Measurements from ENCODE around the gene KRT7. TPM values are rescaled to one million over a fixed set of nuclear protein-coding genes. Genes with fewer than 3 reads are reported as not detected.

KRT7 gene
- total and polyA plus RNA-seq, 8 donors: 15.2 to 1,968 (median 28.2) TPM

DNA sequence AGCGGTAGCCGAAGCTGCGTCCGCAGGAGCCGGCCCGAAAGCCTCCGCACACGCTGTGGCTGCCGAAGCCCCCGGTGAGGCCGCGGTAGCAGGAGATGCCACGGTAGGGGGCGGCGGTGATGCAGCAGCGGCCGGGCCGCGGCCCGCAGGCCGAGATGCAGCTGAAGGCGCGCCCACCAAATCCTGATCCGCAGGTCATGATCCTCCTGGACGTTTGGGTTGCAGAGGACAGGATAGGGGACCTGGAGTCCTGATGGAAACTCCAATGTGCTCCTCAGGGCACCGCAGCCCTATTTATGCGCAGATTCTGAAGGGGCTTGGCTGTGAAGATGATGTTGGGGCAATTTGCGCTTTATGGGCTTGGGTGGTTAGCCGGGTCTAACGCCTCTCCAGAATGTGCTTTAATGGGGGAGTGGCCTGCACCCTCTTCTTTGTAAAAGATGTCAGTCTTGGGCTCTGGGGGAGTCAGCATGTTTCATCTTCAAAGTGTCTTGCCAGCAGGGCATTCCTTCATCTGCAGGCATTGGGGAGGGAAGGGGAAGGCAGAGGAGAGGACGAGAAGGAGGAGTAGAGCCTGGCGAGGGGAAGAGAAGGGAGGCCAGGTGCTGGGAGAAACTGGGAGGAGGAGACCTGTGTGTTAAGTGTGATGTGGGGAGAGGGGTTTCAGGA is 58.4 kb downstream of the KRT7 start, which contains the start of gene KRT81:
KRT81 (minus strand) TSS at position 268 of the 669 bp plus-strand sequence; CDS start at position 199, 69 bp downstream.
- Histone ChIP-seq H3K27ac (no peak within 1 kb of the TSS), H3K27me3 (peaks cover 6 to 32% of the 10 kb centered on the region in 2 donors), H3K9me3 (no peaks in the 10 kb centered on the region), H3K4me1 (no peaks in the 10 kb centered on the region), H3K36me3 (no peaks in the 10 kb centered on the region), H3K4me3 (no peak within 1 kb of the TSS)
- intact Hi-C loops (cut with DNase I): no loop called here
- no peak for TF ChIP-seq CTCF (IDR thresholded peaks at IDR 0.05)
- ATAC-seq: no peak
- DNase-seq: no peak

DNA sequence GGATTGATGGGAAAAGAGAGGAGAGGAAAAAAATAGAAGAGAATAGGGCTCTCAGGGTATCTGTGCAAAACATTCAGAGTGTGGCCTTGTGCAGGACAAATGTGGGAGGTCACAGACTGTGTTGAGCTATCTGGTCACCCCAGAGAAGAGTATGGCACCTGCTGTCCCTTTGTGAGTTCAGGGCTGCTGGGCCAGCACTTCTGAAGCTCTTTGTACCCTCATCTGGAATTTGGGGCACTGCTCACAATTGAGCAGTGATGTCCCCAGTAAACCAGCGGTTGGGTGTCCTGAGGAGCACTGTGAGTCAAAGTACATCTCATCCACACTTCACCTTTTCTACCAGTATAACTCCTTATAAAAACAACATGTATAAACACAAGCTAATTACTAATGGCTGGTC is 60.9 kb downstream of the KRT7 start:
- no peaks in the 10 kb centered on the region for H3K9me3 ChIP-seq
- intact Hi-C loops (cut with DNase I): no loop called here
- ATAC-seq: no peak
- TF ChIP-seq CTCF (IDR thresholded peaks at IDR 0.05): no peak
- no peak overlapping the region for H3K4me3 ChIP-seq
- H3K27me3 ChIP-seq: peaks cover 6 to 51% of the 10 kb centered on the region in 2 donors
- H3K4me1 ChIP-seq: no peaks in the 10 kb centered on the region
- no peak overlapping the region for H3K27ac ChIP-seq
- DNase-seq: no peak
- H3K36me3 ChIP-seq: no peaks in the 10 kb centered on the region

- TF ChIP-seq CTCF (IDR thresholded peaks at IDR 0.05): no peak
- intact Hi-C loops (cut with DNase I): no loop called here
- ATAC-seq: no peak
Observed at GRCh38 chr12:52294803-52295202, 61.8 kb downstream of the KRT7 start.

DNA sequence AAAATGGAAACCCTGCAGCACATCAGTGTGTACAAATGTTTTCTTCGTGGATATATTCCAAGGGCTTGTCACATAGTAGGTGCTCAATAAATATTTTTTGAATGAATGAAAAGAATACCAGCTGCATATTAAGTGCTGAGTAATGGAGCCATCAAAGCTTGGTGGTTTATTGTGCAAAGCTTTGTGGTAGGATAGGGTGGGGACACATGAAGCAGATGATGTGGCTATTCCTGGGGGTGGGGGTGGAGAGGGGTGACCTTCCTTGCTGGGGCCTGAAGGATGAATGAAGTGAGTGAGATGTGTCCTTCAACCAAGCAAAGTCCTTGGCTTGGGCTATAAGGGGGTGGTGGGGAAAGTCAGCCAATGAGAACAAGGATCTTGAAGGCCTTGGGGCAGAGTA is 62.6 kb downstream of the KRT7 start:
- Histone ChIP-seq H3K9me3 (no peaks in the 10 kb centered on the region), H3K36me3 (no peaks in the 10 kb centered on the region), H3K4me3 (no peak overlapping the region), H3K27ac (no peak overlapping the region), H3K27me3 (peaks cover 6 to 51% of the 10 kb centered on the region in 2 donors), H3K4me1 (no peaks in the 10 kb centered on the region)
- DNase-seq (no peak), ATAC-seq (no peak)
- intact Hi-C loops (cut with DNase I): no loop called here
- TF ChIP-seq CTCF (IDR thresholded peaks at IDR 0.05): no peak

More at GRCh38 chr12:52294803-52295202, 61.8 kb downstream of the KRT7 start:
- Histone ChIP-seq H3K9me3 (no peaks in the 10 kb centered on the region), H3K4me3 (no peak overlapping the region), H3K27me3 (peaks cover 6 to 51% of the 10 kb centered on the region in 2 donors), H3K4me1 (no peaks in the 10 kb centered on the region), H3K27ac (no peak overlapping the region), H3K36me3 (no peaks in the 10 kb centered on the region)
- no peak for DNase-seq

DNA sequence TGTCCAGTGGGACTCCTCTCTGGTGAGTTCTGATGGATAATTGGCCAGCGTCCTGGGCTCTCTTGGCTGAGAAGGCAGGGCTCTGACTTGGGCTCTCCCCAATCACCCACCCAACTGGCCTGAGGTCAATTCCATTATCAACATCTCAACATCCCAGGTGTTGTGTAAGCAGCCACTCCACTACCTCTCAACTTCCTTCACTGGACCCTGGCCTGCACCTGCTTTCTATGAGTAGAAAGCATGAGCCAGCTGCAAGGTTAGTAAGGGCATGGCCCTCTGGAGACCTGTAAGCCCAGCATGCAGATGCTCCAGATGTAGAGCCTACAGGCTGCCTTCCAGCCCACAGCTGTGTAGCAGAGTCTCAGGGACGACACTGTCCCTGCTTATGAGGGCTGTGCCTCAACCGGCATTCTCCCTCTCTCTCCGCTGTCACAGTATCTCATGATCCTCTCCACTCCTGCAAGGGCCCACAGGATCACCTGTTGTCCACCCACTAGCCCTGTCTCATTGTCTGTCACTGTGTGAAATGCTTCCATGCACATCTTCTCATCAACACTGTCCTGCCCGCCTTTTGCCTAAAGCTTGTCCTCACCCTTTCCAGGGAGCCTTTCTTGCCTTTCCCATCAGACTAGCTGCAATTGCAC is 63.7 kb downstream of the KRT7 start:
- no peak overlapping the region for H3K4me3 ChIP-seq
- DNase-seq (no peak), ATAC-seq (peak; percentile 84)
- TF ChIP-seq CTCF (IDR thresholded peaks at IDR 0.05): no peak
- no peaks in the 10 kb centered on the region for H3K36me3 ChIP-seq
- no peaks in the 10 kb centered on the region for H3K4me1 ChIP-seq
- H3K27ac ChIP-seq: no peak overlapping the region
- intact Hi-C loops (cut with DNase I): no loop called here
- no peaks in the 10 kb centered on the region for H3K9me3 ChIP-seq
- H3K27me3 ChIP-seq: peaks cover 3 to 49% of the 10 kb centered on the region in 2 donors

Measured in left lung (tissue), 10 donors.